Panc1 (cell line): Measurements from ENCODE around the gene SBF1. TPM values are rescaled to one million over a fixed set of nuclear protein-coding genes. Genes with fewer than 3 reads are reported as not detected.

Experiments used
- ATAC-seq: fragments of 200-7000 bp; cut with Tn5 transposase; 2 replicates; pipeline ENCODE4 v1.9.1; 2020; ENCODE audit warnings: mild to moderate bottlenecking, moderate library complexity
- BruUV-seq: library from RNA; stranded (reverse); fragments of 400-500 nt; replicated peaks from 2 replicates; lab custom pipeline; 2021; lab: Mats Ljungman, UMichigan
- CTCF ChIA-PET: fragments of 300-600 bp; sonication (Branson Sonifier 250); formaldehyde crosslinking; loops from one replicate; lab custom pipeline; 2022; ENCODE audit warnings: antibody characterized with exemption; lab: Charles Lee
- POLR2A ChIA-PET: fragments of 300-600 bp; sonication (Branson Sonifier 250); formaldehyde crosslinking; loops from one replicate; lab custom pipeline; 2022; ENCODE audit warnings: antibody characterized with exemption; lab: Charles Lee
- DNase-seq: peaks from one replicate; pipeline ENCODE4 v3.0.0-alpha.2; 2010; ENCODE audit warnings: low read depth, low spot score
- H3K27ac ChIP-seq: 2 replicates; pipeline ENCODE4 v1.5.1; 2011; ENCODE audit warnings: mild to moderate bottlenecking, low read length, inconsistent platforms
- H3K27me3 ChIP-seq: fragments of 200-500 bp; sonication (Bioruptor generic); 2 replicates; pipeline ENCODE4 v1.6.0; 2014; ENCODE audit warnings: low read length, inconsistent platforms; ENCODE audit not compliant: control insufficient read depth, insufficient read depth
- H3K36me3 ChIP-seq: fragments of 200-500 bp; sonication (Bioruptor generic); 2 replicates; pipeline ENCODE4 v1.5.1; 2014; ENCODE audit warnings: inconsistent platforms, mild to moderate bottlenecking, low read length, moderate library complexity; ENCODE audit not compliant: control insufficient read depth, insufficient read depth
- H3K4me1 ChIP-seq: 2 replicates; pipeline ENCODE4 v1.5.1; 2011; ENCODE audit warnings: inconsistent platforms, mild to moderate bottlenecking, low read length, moderate library complexity; ENCODE audit not compliant: control insufficient read depth, insufficient read depth
- H3K4me3 ChIP-seq, 2 experiments: 2 replicates each; pipeline ENCODE4 v1.5.1; 2011 to 2012; ENCODE audit warnings: low read depth in 2 of 2, low read length in 2 of 2, mild to moderate bottlenecking in 2 of 2, inconsistent platforms in 1 of 2, moderate library complexity in 1 of 2
- H3K9me3 ChIP-seq: fragments of 200-500 bp; sonication (Bioruptor generic); 2 replicates; pipeline ENCODE4 v1.5.1; 2014; ENCODE audit warnings: low read depth, mild to moderate bottlenecking, inconsistent platforms, low read length, moderate library complexity; ENCODE audit not compliant: control insufficient read depth, insufficient read depth
- CTCF ChIP-seq: fragments of 450-650 bp; IDR thresholded peaks from 2 replicates; pipeline ENCODE4 v1.5.1; 2017; ENCODE audit warnings: mild to moderate bottlenecking
- POLR2AphosphoS5 ChIP-seq: IDR thresholded peaks from 2 replicates; pipeline ENCODE4 v1.6.1; 2012; ENCODE audit warnings: mild to moderate bottlenecking, low read depth, low read length, moderate library complexity
- REST ChIP-seq, 2 experiments: IDR thresholded peaks; 2 replicates each; pipeline ENCODE4 v1.6.1; 2011 to 2012; ENCODE audit warnings: low read depth in 2 of 2, control low read depth in 1 of 2, low read length in 1 of 2, mild to moderate bottlenecking in 1 of 2, moderate library complexity in 1 of 2; ENCODE audit not compliant: insufficient read depth in 1 of 2
- SIN3A ChIP-seq: IDR thresholded peaks from 2 replicates; pipeline ENCODE4 v1.6.1; 2012; ENCODE audit warnings: low read depth, mild to moderate bottlenecking, low read length, moderate library complexity, borderline replicate concordance; ENCODE audit not compliant: insufficient read depth
- TCF7L2 ChIP-seq: IDR thresholded peaks from 2 replicates; pipeline ENCODE4 v1.6.1; 2011; ENCODE audit warnings: mild to moderate bottlenecking, low read depth, low read length, inconsistent platforms
- in situ Hi-C: cut with HindIII; loops from 2 replicates; pipeline ENCODE4 v1.10.0; 2016; ENCODE audit warnings: low sequenced_read_pairs, low pct_unique_long_range_greater_than_20kb
- intact Hi-C: fragments of 100-400 bp; cut with micrococcal nuclease; formaldehyde crosslinking; loops from one replicate; pipeline ENCODE4 v1.10.0; 2022; ENCODE audit not compliant: unreplicated experiment
- total RNA-seq: library from RNA; stranded (reverse); gene quantifications from one replicate; pipeline ENCODE4 v1.2.1, GENCODE V29; 2021; ENCODE audit not compliant: unreplicated experiment

SBF1 gene
- total RNA-seq, 1 experiment from 2014 or later: 59.2 TPM

- in situ Hi-C loops: no loop called here
- POLR2A ChIA-PET: no interaction called here
- no peak for DNase-seq
- no peak for TF ChIP-seq TCF7L2
- no peak for TF ChIP-seq SIN3A
- no peak for TF ChIP-seq CTCF
- no peak for TF ChIP-seq REST (IDR thresholded peaks at IDR 0.05; ENCODE audit: insufficient read depth in 1 of 2, low read depth in 2 of 2, low read length in 1 of 2)
- TF ChIP-seq POLR2AphosphoS5: no peak; the same call in 1 of the 2 replicates
- H3K36me3 ChIP-seq: 0 out of 2 replicates have a peak, but pooled peaks cover 2% of the 10 kb centered on the region
- H3K4me3 ChIP-seq: no peak overlapping the region
- BruUV-seq: no TSS peak
- CTCF ChIA-PET: no interaction called here
- H3K27ac ChIP-seq: no peak overlapping the region
- H3K4me1 ChIP-seq: peaks cover 22% of the 10 kb centered on the region
- intact Hi-C loops: no loop called here
- H3K9me3 ChIP-seq: no peaks in the 10 kb centered on the region
- no peaks in the 10 kb centered on the region for H3K27me3 ChIP-seq
- ATAC-seq: no peak
Measured at GRCh38 chr22:50447576-50448551, 27.0 kb downstream of the SBF1 start.

GRCh38 chr22:50446708-50447575 is 27.9 kb downstream of the SBF1 start:
- Histone ChIP-seq H3K27me3 (no peaks in the 10 kb centered on the region), H3K4me3 (no peak overlapping the region), H3K36me3 (0 out of 2 replicates have a peak, but pooled peaks cover 2% of the 10 kb centered on the region), H3K27ac (peak overlapping the region; percentile 29; the same call in 1 of the 2 replicates), H3K9me3 (no peaks in the 10 kb centered on the region), H3K4me1 (peaks cover 22% of the 10 kb centered on the region)
- POLR2A ChIA-PET: no interaction called here
- TF ChIP-seq CTCF (no peak), TCF7L2 (no peak), REST (IDR thresholded peaks at IDR 0.05; ENCODE audit: insufficient read depth in 1 of 2, low read depth in 2 of 2, low read length in 1 of 2) (no peak)
- DNase-seq: no peak
- intact Hi-C loops (no loop called here), in situ Hi-C loops (no loop called here)
- no TSS peak for BruUV-seq
- CTCF ChIA-PET: no interaction called here
- peak; percentile 20; the same call in 1 of the 2 replicates for ATAC-seq
